ENCODE measurements around the gene TRAPPC6A.

- TF ChIP-seq, protein P1, sequence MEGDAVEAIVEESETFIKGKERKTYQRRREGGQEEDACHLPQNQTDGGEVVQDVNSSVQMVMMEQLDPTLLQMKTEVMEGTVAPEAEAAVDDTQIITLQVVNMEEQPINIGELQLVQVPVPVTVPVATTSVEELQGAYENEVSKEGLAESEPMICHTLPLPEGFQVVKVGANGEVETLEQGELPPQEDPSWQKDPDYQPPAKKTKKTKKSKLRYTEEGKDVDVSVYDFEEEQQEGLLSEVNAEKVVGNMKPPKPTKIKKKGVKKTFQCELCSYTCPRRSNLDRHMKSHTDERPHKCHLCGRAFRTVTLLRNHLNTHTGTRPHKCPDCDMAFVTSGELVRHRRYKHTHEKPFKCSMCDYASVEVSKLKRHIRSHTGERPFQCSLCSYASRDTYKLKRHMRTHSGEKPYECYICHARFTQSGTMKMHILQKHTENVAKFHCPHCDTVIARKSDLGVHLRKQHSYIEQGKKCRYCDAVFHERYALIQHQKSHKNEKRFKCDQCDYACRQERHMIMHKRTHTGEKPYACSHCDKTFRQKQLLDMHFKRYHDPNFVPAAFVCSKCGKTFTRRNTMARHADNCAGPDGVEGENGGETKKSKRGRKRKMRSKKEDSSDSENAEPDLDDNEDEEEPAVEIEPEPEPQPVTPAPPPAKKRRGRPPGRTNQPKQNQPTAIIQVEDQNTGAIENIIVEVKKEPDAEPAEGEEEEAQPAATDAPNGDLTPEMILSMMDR (IDR thresholded peaks at IDR 0.05) = no peak
- TF ChIP-seq POLR2A (IDR thresholded peaks at IDR 0.05) = no peak
These were observed 16.9 kb downstream of the TRAPPC6A start, which contains the start of gene NKPD1 for GRCh38 chr19:45160870-45161737.

All from ovary (tissue), 3 donors.